ENCODE data around the gene MGMT.

The MGMT gene

DNA sequence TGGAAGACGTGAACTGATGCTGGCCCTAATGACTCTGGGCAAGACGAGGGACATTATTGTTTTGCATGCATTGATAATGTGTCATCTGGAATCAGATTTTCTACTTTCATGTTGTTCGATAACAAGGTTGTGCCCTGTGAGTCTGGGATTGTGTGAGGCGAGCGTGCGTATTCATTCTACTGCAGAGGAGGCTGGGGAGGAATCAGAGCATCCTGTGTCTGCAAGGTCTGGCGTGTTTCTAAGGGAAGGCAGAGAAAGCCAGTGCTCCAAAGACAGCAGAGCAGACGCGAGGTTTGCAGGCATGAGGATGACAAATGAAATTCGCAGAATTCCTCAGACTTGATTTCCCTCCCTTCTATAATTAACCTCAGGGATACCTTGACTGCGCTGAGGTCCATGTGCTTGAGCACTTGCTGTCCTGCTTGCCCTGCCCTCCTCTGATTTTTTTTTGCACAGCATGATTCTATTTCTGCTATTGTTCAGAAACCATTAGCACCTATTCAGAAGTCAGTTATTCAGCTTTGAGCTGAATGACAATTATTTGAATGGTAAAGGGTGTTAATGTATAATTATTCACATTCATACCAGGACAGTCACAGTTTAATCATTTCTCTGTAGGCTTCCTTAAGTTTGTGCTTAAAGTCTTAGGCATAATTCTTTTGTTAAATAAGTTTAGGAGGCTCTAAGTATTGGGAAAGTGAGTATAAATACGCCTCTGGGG is 263.4 kb downstream of the MGMT start:
- in situ Hi-C loops (cut with HindIII; ENCODE audit: low sequenced_read_pairs), result no loop called here
- DNase-seq (ENCODE audit: low read depth), result no peak
- TF ChIP-seq, protein P1, sequence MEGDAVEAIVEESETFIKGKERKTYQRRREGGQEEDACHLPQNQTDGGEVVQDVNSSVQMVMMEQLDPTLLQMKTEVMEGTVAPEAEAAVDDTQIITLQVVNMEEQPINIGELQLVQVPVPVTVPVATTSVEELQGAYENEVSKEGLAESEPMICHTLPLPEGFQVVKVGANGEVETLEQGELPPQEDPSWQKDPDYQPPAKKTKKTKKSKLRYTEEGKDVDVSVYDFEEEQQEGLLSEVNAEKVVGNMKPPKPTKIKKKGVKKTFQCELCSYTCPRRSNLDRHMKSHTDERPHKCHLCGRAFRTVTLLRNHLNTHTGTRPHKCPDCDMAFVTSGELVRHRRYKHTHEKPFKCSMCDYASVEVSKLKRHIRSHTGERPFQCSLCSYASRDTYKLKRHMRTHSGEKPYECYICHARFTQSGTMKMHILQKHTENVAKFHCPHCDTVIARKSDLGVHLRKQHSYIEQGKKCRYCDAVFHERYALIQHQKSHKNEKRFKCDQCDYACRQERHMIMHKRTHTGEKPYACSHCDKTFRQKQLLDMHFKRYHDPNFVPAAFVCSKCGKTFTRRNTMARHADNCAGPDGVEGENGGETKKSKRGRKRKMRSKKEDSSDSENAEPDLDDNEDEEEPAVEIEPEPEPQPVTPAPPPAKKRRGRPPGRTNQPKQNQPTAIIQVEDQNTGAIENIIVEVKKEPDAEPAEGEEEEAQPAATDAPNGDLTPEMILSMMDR (IDR thresholded peaks at IDR 0.05; ENCODE audit: low read depth, low read length, missing control alignments), result no peak
- H3K4me3 ChIP-seq (ENCODE audit: low read depth, low read length), result no peak overlapping the region

DNA sequence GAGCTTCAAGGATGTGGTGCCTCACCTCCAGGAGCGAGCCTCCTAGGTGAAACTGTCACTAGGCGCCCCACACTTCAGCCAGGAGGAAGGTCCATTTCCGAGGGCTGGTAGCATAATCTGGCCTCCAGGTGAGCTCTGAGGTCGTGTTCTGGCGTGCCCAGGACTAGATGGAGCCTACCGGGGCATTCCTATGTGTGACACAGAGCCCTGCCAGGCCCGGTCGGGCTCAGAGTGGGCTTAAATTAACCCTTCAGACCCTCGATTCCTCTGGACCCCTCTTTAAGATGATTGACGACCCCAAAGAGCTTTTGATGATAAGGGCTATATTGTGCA is 263.9 kb downstream of the MGMT start:
- TF ChIP-seq, protein P1 (IDR thresholded peaks at IDR 0.05; ENCODE audit: low read depth, low read length, missing control alignments), result no peak

GRCh38 chr10:129740532-129741279 is 273.7 kb downstream of the MGMT start:
- no peak for DNase-seq (ENCODE audit: low read depth)
- in situ Hi-C loops (cut with HindIII; ENCODE audit: low sequenced_read_pairs), result no loop called here
- TF ChIP-seq, protein P1 (IDR thresholded peaks at IDR 0.05; ENCODE audit: low read depth, low read length, missing control alignments), result no peak

More for the DNA sequence above, 263.9 kb downstream of the MGMT start:
- DNase-seq (ENCODE audit: low read depth), result no peak
- H3K4me3 ChIP-seq (ENCODE audit: low read depth, low read length), result no peak overlapping the region
- in situ Hi-C loops (cut with HindIII; ENCODE audit: low sequenced_read_pairs), result no loop called here

GRCh38 chr10:129741280-129741977 is 274.4 kb downstream of the MGMT start:
- H3K4me3 ChIP-seq (ENCODE audit: low read depth, low read length), result no peak overlapping the region
- DNase-seq (ENCODE audit: low read depth), result no peak
- TF ChIP-seq, protein P1 (IDR thresholded peaks at IDR 0.05; ENCODE audit: low read depth, low read length, missing control alignments), result no peak
- in situ Hi-C loops (cut with HindIII; ENCODE audit: low sequenced_read_pairs), result no loop called here

More at GRCh38 chr10:129740532-129741279, 273.7 kb downstream of the MGMT start:
- H3K4me3 ChIP-seq (ENCODE audit: low read depth, low read length), result no peak overlapping the region

- DNase-seq (ENCODE audit: low read depth), result no peak
- in situ Hi-C loops (cut with HindIII; ENCODE audit: low sequenced_read_pairs), result no loop called here
Measured at GRCh38 chr10:129741978-129742741, 275.1 kb downstream of the MGMT start.

More at GRCh38 chr10:129741978-129742741, 275.1 kb downstream of the MGMT start:
- TF ChIP-seq, protein P1 (IDR thresholded peaks at IDR 0.05; ENCODE audit: low read depth, low read length, missing control alignments), result no peak
- H3K4me3 ChIP-seq (ENCODE audit: low read depth, low read length), result no peak overlapping the region
